ENCODE data around the gene MILR1. TPM values are rescaled to one million over a fixed set of nuclear protein-coding genes. Genes with fewer than 3 reads are reported as not detected.
A peak's percentile ranks its signal among the peaks of the same experiment; 100 is the strongest.

Gene MILR1
- total RNA-seq, 1 experiment from 2014 or later = 9.8 TPM

DNA sequence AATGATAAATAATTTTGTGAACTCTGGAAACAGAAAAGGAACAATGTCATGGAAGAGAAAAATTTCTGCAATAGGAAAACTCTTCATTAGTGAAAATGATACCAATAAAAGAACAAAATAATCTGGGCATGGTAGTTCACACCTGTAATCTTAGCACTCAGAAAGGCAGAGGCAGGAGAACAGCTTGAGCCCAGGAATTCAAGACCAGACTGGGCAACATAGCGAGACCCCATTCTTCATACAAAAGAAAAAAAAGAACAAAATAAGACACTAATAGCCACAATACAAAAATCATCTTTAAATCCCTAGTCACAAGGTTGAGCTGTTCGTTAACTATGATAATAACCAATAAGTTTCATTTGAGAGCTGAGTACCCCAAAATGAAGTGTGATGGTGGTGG, 39.4 kb downstream of the MILR1 start:
- Mint-ChIP-seq H3K4me1 (ENCODE audit: insufficient read depth, unreplicated experiment) (no peaks in the 10 kb centered on the region), H3K9me3 (ENCODE audit: unreplicated experiment) (no peaks in the 10 kb centered on the region), H3K4me3 (ENCODE audit: unreplicated experiment) (no peak overlapping the region), H3K27ac (ENCODE audit: low read depth, unreplicated experiment) (no peak overlapping the region), H3K36me3 (ENCODE audit: insufficient read depth, unreplicated experiment) (peaks cover 87% of the 10 kb centered on the region), H3K27me3 (ENCODE audit: insufficient read depth, unreplicated experiment) (no peaks in the 10 kb centered on the region)
- POLR2A ChIA-PET = interaction anchor here (0.9 to 1.8 kb wide), 2 partner anchors 8 to 18 kb away, joined by 3 to 4 read pairs; partner anchors contain the start of genes CEP95 and POLG2
- no peak for DNase-seq (ENCODE audit: unreplicated experiment)
- CTCF ChIA-PET = interaction anchor here (0.7 to 1.6 kb wide), 2 partner anchors 10 to 69 kb away, joined by 3 to 7 read pairs; no protein-coding TSS in a partner anchor
- TF ChIP-seq, protein P1, sequence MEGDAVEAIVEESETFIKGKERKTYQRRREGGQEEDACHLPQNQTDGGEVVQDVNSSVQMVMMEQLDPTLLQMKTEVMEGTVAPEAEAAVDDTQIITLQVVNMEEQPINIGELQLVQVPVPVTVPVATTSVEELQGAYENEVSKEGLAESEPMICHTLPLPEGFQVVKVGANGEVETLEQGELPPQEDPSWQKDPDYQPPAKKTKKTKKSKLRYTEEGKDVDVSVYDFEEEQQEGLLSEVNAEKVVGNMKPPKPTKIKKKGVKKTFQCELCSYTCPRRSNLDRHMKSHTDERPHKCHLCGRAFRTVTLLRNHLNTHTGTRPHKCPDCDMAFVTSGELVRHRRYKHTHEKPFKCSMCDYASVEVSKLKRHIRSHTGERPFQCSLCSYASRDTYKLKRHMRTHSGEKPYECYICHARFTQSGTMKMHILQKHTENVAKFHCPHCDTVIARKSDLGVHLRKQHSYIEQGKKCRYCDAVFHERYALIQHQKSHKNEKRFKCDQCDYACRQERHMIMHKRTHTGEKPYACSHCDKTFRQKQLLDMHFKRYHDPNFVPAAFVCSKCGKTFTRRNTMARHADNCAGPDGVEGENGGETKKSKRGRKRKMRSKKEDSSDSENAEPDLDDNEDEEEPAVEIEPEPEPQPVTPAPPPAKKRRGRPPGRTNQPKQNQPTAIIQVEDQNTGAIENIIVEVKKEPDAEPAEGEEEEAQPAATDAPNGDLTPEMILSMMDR (IDR thresholded peaks at IDR 0.05; ENCODE audit: unreplicated experiment) = no peak
- intact Hi-C loops (cut with micrococcal nuclease) = no loop called here
- no TSS peak for BruUV-seq (replicated peaks)

DNA sequence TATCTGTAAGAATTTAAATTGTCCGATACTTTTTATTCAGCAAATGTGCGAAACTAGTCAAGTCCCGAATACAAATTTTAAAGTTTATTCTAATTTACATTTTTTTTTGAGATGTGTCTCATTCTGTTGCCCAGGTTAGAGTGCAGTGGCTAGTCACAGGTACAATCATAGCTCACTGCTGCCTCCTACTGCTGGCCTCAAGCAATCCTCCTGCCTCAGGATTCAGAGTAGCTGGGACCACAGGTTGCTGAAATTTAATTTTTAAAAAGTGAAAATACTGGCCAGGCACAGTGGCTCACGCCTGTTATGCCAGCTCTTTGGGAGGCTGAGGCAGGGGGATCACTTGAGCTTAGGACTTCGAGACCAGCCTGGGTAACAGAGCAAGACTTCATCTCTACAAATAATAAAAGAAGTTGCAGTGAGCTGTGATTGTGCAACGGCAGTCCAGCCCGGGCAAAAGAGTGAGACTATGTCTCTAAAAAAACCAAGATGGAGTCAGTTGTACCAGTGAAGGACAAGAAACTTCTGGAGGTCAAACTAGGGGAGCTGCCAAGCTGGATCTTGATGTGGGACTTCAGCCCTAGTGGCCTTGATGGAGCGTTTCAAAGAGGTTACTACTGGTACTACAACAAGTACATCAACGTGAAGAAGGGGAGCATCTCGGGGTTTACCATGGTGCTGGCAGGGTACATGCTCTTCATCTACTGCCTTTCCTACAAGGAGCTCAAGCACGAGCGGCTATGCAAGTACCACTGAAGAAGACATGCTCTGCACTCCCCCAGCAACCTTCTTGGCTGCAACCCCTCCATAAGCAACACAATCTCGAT, 42.3 kb downstream of the MILR1 start:
- Mint-ChIP-seq H3K27ac (ENCODE audit: low read depth, unreplicated experiment) (no peak overlapping the region), H3K27me3 (ENCODE audit: insufficient read depth, unreplicated experiment) (no peaks in the 10 kb centered on the region), H3K9me3 (ENCODE audit: unreplicated experiment) (no peaks in the 10 kb centered on the region), H3K4me1 (ENCODE audit: insufficient read depth, unreplicated experiment) (peaks cover 13% of the 10 kb centered on the region), H3K36me3 (ENCODE audit: insufficient read depth, unreplicated experiment) (peaks cover 76% of the 10 kb centered on the region), H3K4me3 (ENCODE audit: unreplicated experiment) (no peak overlapping the region)
- ChIA-PET POLR2A (interaction anchor here (1.5 to 4.2 kb wide), 3 partner anchors 11 to 71 kb away, joined by 5 to 48 read pairs (median 6); partner anchors contain the start of genes CEP95 and DDX5), CTCF (interaction anchor here (0.6 to 4.0 kb wide), 12 partner anchors 9 to 195 kb away, joined by 3 to 49 read pairs (median 3); partner anchors contain the start of gene CEP95)
- TF ChIP-seq, protein P1 (IDR thresholded peaks at IDR 0.05; ENCODE audit: unreplicated experiment) = peak; percentile 40
- peak; percentile 63 for DNase-seq (ENCODE audit: unreplicated experiment)
- BruUV-seq (replicated peaks) = no TSS peak
- intact Hi-C loops (cut with micrococcal nuclease) = loop anchor here (1.0 kb wide), 1 partner anchor 71 kb away; no protein-coding TSS in a partner anchor

DNA sequence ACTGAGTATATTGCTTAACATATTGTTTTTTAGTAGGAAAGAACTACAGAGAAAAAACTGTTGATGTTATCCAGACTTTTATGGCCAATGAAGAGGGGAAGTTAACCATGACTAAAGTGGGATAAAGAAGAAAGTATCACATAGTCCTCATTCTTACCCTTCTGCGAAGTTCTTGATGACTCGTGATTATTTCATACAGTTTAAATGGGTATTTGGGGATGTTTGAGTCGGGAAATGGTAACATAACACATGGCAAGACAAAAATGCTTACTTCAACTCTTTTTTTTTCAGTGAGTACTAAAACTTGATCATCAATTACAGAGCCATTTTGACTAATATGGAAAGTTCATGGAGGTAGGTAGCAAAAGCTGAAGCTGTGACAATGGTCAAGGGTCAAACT, 43.1 kb downstream of the MILR1 start:
- no peak overlapping the region for H3K4me3 Mint-ChIP-seq (ENCODE audit: unreplicated experiment)
- TF ChIP-seq, protein P1 (IDR thresholded peaks at IDR 0.05; ENCODE audit: unreplicated experiment) = no peak
- H3K9me3 Mint-ChIP-seq (ENCODE audit: unreplicated experiment) = no peaks in the 10 kb centered on the region
- H3K36me3 Mint-ChIP-seq (ENCODE audit: insufficient read depth, unreplicated experiment) = peaks cover 80% of the 10 kb centered on the region
- intact Hi-C loops (cut with micrococcal nuclease) = loop anchor here (1.0 kb wide), 1 partner anchor 72 kb away; no protein-coding TSS in a partner anchor
- CTCF ChIA-PET = interaction anchor here (0.6 to 4.0 kb wide), 10 partner anchors 10 to 644 kb away, joined by 3 to 49 read pairs (median 3); no protein-coding TSS in a partner anchor
- peaks cover 13% of the 10 kb centered on the region for H3K4me1 Mint-ChIP-seq (ENCODE audit: insufficient read depth, unreplicated experiment)
- DNase-seq (ENCODE audit: unreplicated experiment) = no peak
- no peak overlapping the region for H3K27ac Mint-ChIP-seq (ENCODE audit: low read depth, unreplicated experiment)
- BruUV-seq (replicated peaks) = no TSS peak
- H3K27me3 Mint-ChIP-seq (ENCODE audit: insufficient read depth, unreplicated experiment) = no peaks in the 10 kb centered on the region
- POLR2A ChIA-PET = interaction anchor here (1.5 to 4.2 kb wide), 3 partner anchors 10 to 72 kb away, joined by 5 to 48 read pairs (median 6); partner anchors contain the start of genes CEP95 and DDX5

DNA sequence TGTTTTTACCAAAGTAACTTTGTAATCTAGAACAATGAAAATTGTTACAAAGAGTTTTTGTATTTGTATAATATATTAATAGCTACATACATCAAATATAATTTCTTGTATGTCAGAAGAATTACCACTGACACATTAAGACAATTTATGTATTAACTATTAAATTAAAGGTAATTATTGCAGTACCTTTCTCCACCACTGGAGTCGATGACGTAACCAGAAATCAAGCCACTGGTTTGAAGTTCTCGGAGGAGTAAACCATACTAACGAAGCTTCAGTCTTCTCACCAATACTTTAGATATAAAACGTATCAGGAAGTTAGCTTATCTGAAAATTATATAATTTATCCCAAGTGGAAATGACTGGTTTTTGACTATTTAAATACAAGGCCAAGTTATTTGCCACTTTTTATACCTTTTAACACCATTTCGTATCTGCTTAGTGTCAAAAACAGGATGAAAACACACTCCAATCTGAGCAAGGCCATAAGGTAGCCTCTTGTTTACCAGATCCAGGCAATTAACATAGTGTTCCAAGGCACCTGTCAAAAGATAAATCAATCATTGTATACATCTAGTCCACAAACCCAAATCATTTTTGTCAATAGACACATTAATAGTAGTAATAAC, 43.7 kb downstream of the MILR1 start:
- peaks cover 80% of the 10 kb centered on the region for H3K36me3 Mint-ChIP-seq (ENCODE audit: insufficient read depth, unreplicated experiment)
- DNase-seq (ENCODE audit: unreplicated experiment) = peak; percentile 49
- no peak overlapping the region for H3K27ac Mint-ChIP-seq (ENCODE audit: low read depth, unreplicated experiment)
- H3K4me3 Mint-ChIP-seq (ENCODE audit: unreplicated experiment) = no peak overlapping the region
- intact Hi-C loops (cut with micrococcal nuclease) = no loop called here
- TF ChIP-seq, protein P1 (IDR thresholded peaks at IDR 0.05; ENCODE audit: unreplicated experiment) = peak; percentile 25
- peaks cover 13% of the 10 kb centered on the region for H3K4me1 Mint-ChIP-seq (ENCODE audit: insufficient read depth, unreplicated experiment)
- CTCF ChIA-PET = interaction anchor here (0.6 to 4.0 kb wide), 9 partner anchors 10 to 645 kb away, joined by 3 to 49 read pairs (median 3); no protein-coding TSS in a partner anchor
- no peaks in the 10 kb centered on the region for H3K9me3 Mint-ChIP-seq (ENCODE audit: unreplicated experiment)
- H3K27me3 Mint-ChIP-seq (ENCODE audit: insufficient read depth, unreplicated experiment) = no peaks in the 10 kb centered on the region
- no TSS peak for BruUV-seq (replicated peaks)
- POLR2A ChIA-PET = interaction anchor here (1.6 to 4.2 kb wide), 2 partner anchors 9 to 13 kb away, joined by 5 to 48 read pairs; partner anchors contain the start of genes CEP95 and DDX5
